A673 (cell line): ENCODE measurements around the gene RBM34. TPM values are rescaled to one million over a fixed set of nuclear protein-coding genes. Genes with fewer than 3 reads are reported as not detected.

Experiments used
- BruUV-seq: library from RNA; stranded (reverse); fragments of 400-500 nt; replicated peaks from 2 replicates; lab custom pipeline; 2021; lab: Mats Ljungman, UMichigan
- CTCF ChIA-PET: fragments of 300-600 bp; sonication (Branson Sonifier 250); formaldehyde crosslinking; loops from one replicate; lab custom pipeline; 2022; ENCODE audit warnings: antibody characterized with exemption; lab: Charles Lee
- POLR2A ChIA-PET: fragments of 300-600 bp; sonication (Branson Sonifier 250); formaldehyde crosslinking; loops from one replicate; lab custom pipeline; 2022; ENCODE audit warnings: antibody characterized with exemption; ENCODE audit not compliant: low non-redundant PET; lab: Charles Lee
- DNase-seq: peaks from one replicate; pipeline ENCODE4 v3.0.0-alpha.2; 2015; ENCODE audit warnings: low spot score
- H3K27ac ChIP-seq: fragments of 200-600 bp; sonication (generic); 2 replicates; pipeline ENCODE4 v1.5.1; 2016; ENCODE audit warnings: mixed run types, low read depth, mild to moderate bottlenecking, mixed read lengths, antibody characterized with exemption, low read length; ENCODE audit not compliant: poor library complexity, severe bottlenecking
- H3K27me3 ChIP-seq: fragments of 200-600 bp; sonication (generic); replicated peaks from 2 replicates; pipeline ENCODE4 v1.6.1; 2017; ENCODE audit warnings: mixed run types, low read depth, mild to moderate bottlenecking, mixed read lengths, antibody characterized with exemption, low read length; ENCODE audit not compliant: insufficient read depth, poor library complexity
- H3K36me3 ChIP-seq: fragments of 200-600 bp; sonication (generic); 2 replicates; pipeline ENCODE4 v1.6.1; 2016; ENCODE audit warnings: mixed run types, mild to moderate bottlenecking, mixed read lengths, antibody characterized with exemption, low read length; ENCODE audit not compliant: insufficient read depth, poor library complexity, severe bottlenecking
- H3K4me1 ChIP-seq: fragments of 200-600 bp; sonication (generic); 2 replicates; pipeline ENCODE4 v1.6.1; 2017; ENCODE audit warnings: mixed run types, mild to moderate bottlenecking, mixed read lengths, antibody characterized with exemption, low read length; ENCODE audit not compliant: insufficient read depth, poor library complexity, severe bottlenecking
- H3K4me3 ChIP-seq: fragments of 200-600 bp; sonication (generic); 2 replicates; pipeline ENCODE4 v1.5.1; 2016; ENCODE audit warnings: low read depth, mixed run types, mild to moderate bottlenecking, mixed read lengths, low read length; ENCODE audit not compliant: poor library complexity, severe bottlenecking
- H3K9me3 ChIP-seq: fragments of 200-600 bp; sonication (generic); 2 replicates; pipeline ENCODE4 v1.6.1; 2016; ENCODE audit warnings: mixed run types, low read depth, mild to moderate bottlenecking, mixed read lengths, antibody characterized with exemption, low read length; ENCODE audit not compliant: poor library complexity, severe bottlenecking
- CTCF ChIP-seq: fragments of 300-800, 200-600 bp; sonication (generic); conservative IDR thresholded peaks from 2 replicates; pipeline ENCODE4 v1.5.1; 2017; ENCODE audit warnings: low read depth, mild to moderate bottlenecking, antibody characterized with exemption, low read length, moderate library complexity, mixed read lengths
- EZH2 ChIP-seq: fragments of 200-600 bp; sonication (generic); IDR thresholded peaks from 2 replicates; pipeline ENCODE4 v1.6.1; 2017; ENCODE audit warnings: borderline replicate concordance, low read depth, mild to moderate bottlenecking, mixed read lengths, antibody characterized with exemption, low read length; ENCODE audit not compliant: poor library complexity, severe bottlenecking
- intact Hi-C: fragments of 100-400 bp; cut with micrococcal nuclease; formaldehyde crosslinking; loops from one replicate; pipeline ENCODE4 v1.10.0; 2022; ENCODE audit not compliant: unreplicated experiment
- total RNA-seq: library from RNA; stranded (reverse); gene quantifications from 2 replicates; pipeline ENCODE4 v1.2.3, GENCODE V29; 2021

RBM34 gene
- total RNA-seq, 1 experiment from 2014 or later, result 69.4 TPM

- BruUV-seq, result no TSS peak
- no peaks in the 10 kb centered on the region for H3K4me1 ChIP-seq
- ChIA-PET POLR2A (no interaction called here), CTCF (no interaction called here)
- no peaks in the 10 kb centered on the region for H3K9me3 ChIP-seq
- H3K27me3 ChIP-seq, result no peaks in the 10 kb centered on the region
- H3K27ac ChIP-seq, result no peak overlapping the region
- TF ChIP-seq CTCF (no peak), EZH2 (no peak)
- DNase-seq, result no peak
- intact Hi-C loops, result no loop called here
- H3K36me3 ChIP-seq, result peaks cover 8% of the 10 kb centered on the region
- H3K4me3 ChIP-seq, result no peak overlapping the region
These were observed 2.4 kb downstream of the RBM34 start for GRCh38 chr1:235158680-235159079.

GRCh38 chr1:235157150-235157549 lies 3.9 kb downstream of the RBM34 start:
- POLR2A ChIA-PET, result no interaction called here
- Histone ChIP-seq H3K4me3 (no peak overlapping the region), H3K9me3 (no peaks in the 10 kb centered on the region), H3K4me1 (no peaks in the 10 kb centered on the region), H3K27me3 (no peaks in the 10 kb centered on the region), H3K36me3 (peaks cover 8% of the 10 kb centered on the region), H3K27ac (no peak overlapping the region)
- no peak for TF ChIP-seq CTCF
- TF ChIP-seq EZH2, result no peak
- no TSS peak for BruUV-seq
- CTCF ChIA-PET, result no interaction called here
- DNase-seq, result no peak
- intact Hi-C loops, result no loop called here

- TF ChIP-seq EZH2, result no peak
- TF ChIP-seq CTCF, result no peak
- no peaks in the 10 kb centered on the region for H3K4me1 ChIP-seq
- DNase-seq, result no peak
- intact Hi-C loops, result no loop called here
- no peak overlapping the region for H3K27ac ChIP-seq
- peaks cover 8% of the 10 kb centered on the region for H3K36me3 ChIP-seq
- ChIA-PET CTCF (no interaction called here), POLR2A (no interaction called here)
- no peaks in the 10 kb centered on the region for H3K9me3 ChIP-seq
- no TSS peak for BruUV-seq
- H3K4me3 ChIP-seq, result no peak overlapping the region
- no peaks in the 10 kb centered on the region for H3K27me3 ChIP-seq
These were observed 4.3 kb downstream of the RBM34 start for GRCh38 chr1:235156740-235157139.
